Measurements from ENCODE around the gene PRICKLE2. TPM values are rescaled to one million over a fixed set of nuclear protein-coding genes. Genes with fewer than 3 reads are reported as not detected.
A peak's percentile ranks its signal among the peaks of the same experiment; 100 is the strongest.

Gene PRICKLE2
- total RNA-seq, 1 donor from 2014 or later, result 5.1 TPM

- no peak overlapping the region for H3K4me3 ChIP-seq (ENCODE audit: low read depth, low read length)
- no peak for DNase-seq (ENCODE audit: low read depth)
- peak; percentile 19 for TF ChIP-seq CTCF (conservative IDR thresholded peaks at IDR 0.05; ENCODE audit: low read depth, low read length)
Measured at GRCh38 chr3:64073158-64073761, 152.0 kb downstream of the PRICKLE2 start.

- no peak for DNase-seq (ENCODE audit: low read depth)
- no peak for TF ChIP-seq CTCF (conservative IDR thresholded peaks at IDR 0.05; ENCODE audit: low read depth, low read length)
- no peak overlapping the region for H3K4me3 ChIP-seq (ENCODE audit: low read depth, low read length)
Measured at GRCh38 chr3:64072126-64072525, 153.1 kb downstream of the PRICKLE2 start.

- no peak for DNase-seq (ENCODE audit: low read depth)
- TF ChIP-seq CTCF (conservative IDR thresholded peaks at IDR 0.05; ENCODE audit: low read depth, low read length), result no peak
Measured at GRCh38 chr3:64070704-64071103, 154.6 kb downstream of the PRICKLE2 start.

GRCh38 chr3:64067506-64068346 lies 157.5 kb downstream of the PRICKLE2 start:
- no peak for DNase-seq (ENCODE audit: low read depth)
- no peak for TF ChIP-seq CTCF (conservative IDR thresholded peaks at IDR 0.05; ENCODE audit: low read depth, low read length)
- no peak overlapping the region for H3K4me3 ChIP-seq (ENCODE audit: low read depth, low read length)

More at GRCh38 chr3:64070704-64071103, 154.6 kb downstream of the PRICKLE2 start:
- H3K4me3 ChIP-seq (ENCODE audit: low read depth, low read length), result no peak overlapping the region

GRCh38 chr3:64064804-64065203 lies 160.5 kb downstream of the PRICKLE2 start:
- H3K4me3 ChIP-seq (ENCODE audit: low read depth, low read length), result no peak overlapping the region
- DNase-seq (ENCODE audit: low read depth), result no peak
- no peak for TF ChIP-seq CTCF (conservative IDR thresholded peaks at IDR 0.05; ENCODE audit: low read depth, low read length)

- no peak for DNase-seq (ENCODE audit: low read depth)
- H3K4me3 ChIP-seq (ENCODE audit: low read depth, low read length), result no peak overlapping the region
- no peak for TF ChIP-seq CTCF (conservative IDR thresholded peaks at IDR 0.05; ENCODE audit: low read depth, low read length)
Measured at GRCh38 chr3:64063983-64064438, 161.3 kb downstream of the PRICKLE2 start.

Measured in epithelial cell of proximal tubule (primary cell).